Cerebellar nuclear complex (tissue), 1 donor: ENCODE results near the gene FXYD4.
"Not testable (repeated sequence)": the region's sequence is repeated elsewhere in the genome, so short reads cannot be mapped to it uniquely, and the experiment has no call there.

Experiments
- DNase-seq, 2 experiments: peaks; one replicate each; lab custom pipeline; 2025; lab: John Stamatoyannopoulos, UW

Gene FXYD4, protein sequence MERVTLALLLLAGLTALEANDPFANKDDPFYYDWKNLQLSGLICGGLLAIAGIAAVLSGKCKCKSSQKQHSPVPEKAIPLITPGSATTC

GRCh38 chr10:43371418-43371817, at the start of gene FXYD4:
Gene FXYD4, plus strand, starts transcription at chr10:43371636. Its CDS starts 2,111 bp downstream, at chr10:43373747.
- DNase-seq: no peak

- no peak for DNase-seq
Measured at GRCh38 chr10:43322331-43322730, 49.1 kb upstream of the FXYD4 start.

DNA sequence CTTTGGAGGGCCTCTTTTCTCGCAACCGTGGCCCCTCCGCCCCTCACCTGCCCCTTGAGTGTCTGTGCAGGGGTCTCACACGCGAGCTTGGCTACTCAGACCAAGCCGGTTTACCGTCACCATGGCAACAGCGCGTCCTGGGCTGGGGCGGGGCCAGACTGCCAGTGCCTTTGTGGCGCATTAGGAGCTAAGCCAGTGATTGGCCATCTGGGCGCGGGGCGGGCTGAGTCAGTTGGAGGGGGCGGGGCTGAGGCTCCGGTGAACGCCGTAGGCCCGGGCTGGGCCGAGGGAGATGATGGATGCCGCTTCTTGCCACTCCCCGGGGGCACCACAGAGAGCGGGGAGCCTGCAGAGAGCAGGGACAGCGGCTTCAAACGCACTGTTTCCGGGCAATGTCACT, 48.7 kb upstream of the FXYD4 start:
- DNase-seq: peak; percentile 63 to 70

DNA sequence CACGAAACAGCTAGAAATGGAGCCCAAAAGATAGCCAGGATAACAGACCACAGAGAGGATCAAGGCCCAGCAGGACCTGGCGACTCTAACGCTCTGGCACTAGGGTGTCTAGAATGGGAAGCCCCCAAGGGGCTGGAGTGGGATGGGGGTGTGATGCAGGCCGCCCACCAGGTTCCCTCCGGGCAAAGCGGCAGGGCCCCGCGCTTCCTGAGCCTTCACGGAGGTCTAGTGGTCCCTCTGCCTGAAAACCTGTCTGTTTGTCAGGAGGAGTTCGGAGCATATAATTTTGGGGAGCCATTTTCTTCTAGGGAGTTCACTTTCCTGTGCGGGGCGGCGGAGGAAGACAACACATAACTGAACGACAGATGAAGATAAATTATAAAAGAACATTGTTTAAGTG, 48.2 kb upstream of the FXYD4 start:
- no peak for DNase-seq

- no peak for DNase-seq
Measured at GRCh38 chr10:43324876-43325275, 46.6 kb upstream of the FXYD4 start.

GRCh38 chr10:43327171-43327570, 44.3 kb upstream of the FXYD4 start:
- DNase-seq: no peak

GRCh38 chr10:43327986-43328385, 43.5 kb upstream of the FXYD4 start:
- no peak for DNase-seq

DNA sequence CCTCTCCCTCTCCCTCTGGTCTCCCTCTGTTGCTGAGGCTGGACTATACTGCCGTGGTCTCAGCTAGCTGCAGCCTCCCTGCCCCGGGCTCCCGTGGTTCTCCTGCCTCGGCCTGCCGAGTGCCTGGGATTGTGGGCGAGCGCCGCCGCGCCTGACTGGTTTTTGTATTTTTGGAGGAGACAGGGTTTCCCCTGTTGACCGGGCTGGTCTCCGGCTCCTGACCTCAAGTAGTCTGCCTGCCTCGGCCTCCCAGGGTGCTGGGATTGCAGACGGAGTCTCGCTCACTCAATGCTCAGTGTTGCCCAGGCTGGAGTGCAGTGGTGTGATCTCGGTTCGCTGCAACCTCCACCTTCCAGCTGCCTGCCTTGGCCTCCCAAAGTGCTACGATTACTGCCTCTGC, 42.6 kb upstream of the FXYD4 start:
- DNase-seq: not testable (repeated sequence)

- DNase-seq: not testable (repeated sequence)
Measured at GRCh38 chr10:43329246-43329885, 42.1 kb upstream of the FXYD4 start.

- not testable (repeated sequence) for DNase-seq
Measured at GRCh38 chr10:43330049-43330823, 41.2 kb upstream of the FXYD4 start.

GRCh38 chr10:43330824-43331127, 40.7 kb upstream of the FXYD4 start:
- not testable (repeated sequence) for DNase-seq

GRCh38 chr10:43333653-43334052, 37.8 kb upstream of the FXYD4 start:
- no peak for DNase-seq

- DNase-seq: no peak
Measured at GRCh38 chr10:43336061-43336460, 35.4 kb upstream of the FXYD4 start.

DNA sequence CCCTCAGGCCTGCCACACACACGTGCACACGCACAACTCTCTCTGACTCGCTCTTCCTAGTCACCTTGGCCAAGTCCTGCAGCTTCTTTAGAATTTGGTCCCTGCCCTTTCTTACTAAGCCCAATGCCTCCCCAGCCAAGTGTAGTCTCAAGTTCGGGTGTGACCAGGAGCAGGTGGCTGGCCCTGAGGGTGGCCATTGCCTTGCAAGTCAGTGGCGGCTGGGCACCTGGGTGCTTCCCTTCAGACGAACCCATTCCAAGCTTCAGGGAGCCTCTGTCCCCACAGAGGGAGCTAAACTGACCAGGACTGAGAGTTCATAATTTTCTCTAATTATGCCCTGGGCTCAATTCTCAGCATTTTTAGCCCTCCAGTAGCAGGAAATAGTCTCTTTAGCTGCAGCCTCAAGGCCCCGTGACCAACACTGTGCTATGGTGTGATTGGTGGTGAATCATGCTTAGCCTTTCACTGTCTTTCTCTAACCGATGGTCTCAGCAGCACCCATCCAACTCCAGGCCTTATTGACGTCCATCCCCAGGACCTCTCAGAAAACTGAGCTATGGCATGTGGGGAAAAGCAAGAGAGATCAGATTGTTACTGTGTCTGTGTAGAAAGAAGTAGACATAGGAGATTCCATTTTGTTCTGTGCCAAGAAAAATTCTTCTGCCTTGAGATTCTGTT, 34.7 kb upstream of the FXYD4 start:
- DNase-seq: no peak

- not testable (repeated sequence) for DNase-seq
Measured at GRCh38 chr10:43337536-43337935, 33.9 kb upstream of the FXYD4 start.

DNA sequence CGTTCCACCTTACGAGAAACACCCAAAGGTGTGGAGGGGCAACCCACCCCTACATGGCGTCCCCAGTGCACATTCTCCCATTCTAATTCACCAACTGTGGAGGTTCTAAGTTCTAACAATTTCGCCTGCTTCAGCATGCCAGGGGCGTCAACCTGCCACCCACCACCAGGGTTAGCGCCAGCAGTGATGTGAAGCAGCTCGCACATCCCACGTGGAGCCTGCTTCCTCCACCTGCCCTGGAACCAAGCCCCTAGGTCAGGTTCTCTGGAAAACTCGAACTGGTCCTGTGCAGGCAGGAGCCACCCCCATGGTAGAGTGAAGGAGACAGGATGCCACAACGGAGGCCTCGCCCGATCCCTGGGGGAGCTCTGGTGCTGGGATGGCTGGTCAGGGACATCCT, 33.3 kb upstream of the FXYD4 start:
- DNase-seq: no peak

DNA sequence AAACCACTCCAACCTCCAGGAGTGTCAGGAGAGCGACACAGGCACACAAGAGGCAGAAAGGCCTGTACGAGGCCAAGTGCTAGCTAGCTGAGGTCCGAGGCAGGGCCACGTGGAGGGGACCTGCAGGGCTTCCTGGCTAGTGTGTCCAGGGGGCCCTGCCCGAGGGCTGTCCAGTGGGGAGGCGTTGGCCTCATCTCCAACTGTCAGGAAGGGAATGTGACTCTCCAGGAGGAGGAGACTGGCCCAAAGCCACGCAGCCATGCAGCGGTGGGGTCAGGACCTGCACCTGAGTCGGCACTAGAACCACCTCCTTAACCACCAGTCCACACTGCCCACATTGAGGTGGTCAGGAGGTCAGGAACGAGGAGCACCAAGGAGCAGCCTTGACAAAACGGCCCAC, 32.3 kb upstream of the FXYD4 start:
- no peak for DNase-seq

GRCh38 chr10:43340101-43340500, 31.3 kb upstream of the FXYD4 start:
- no peak for DNase-seq

- DNase-seq: no peak
Measured at GRCh38 chr10:43340619-43341018, 30.8 kb upstream of the FXYD4 start.

- no peak for DNase-seq
Measured at GRCh38 chr10:43341450-43341849, 30.0 kb upstream of the FXYD4 start.

DNA sequence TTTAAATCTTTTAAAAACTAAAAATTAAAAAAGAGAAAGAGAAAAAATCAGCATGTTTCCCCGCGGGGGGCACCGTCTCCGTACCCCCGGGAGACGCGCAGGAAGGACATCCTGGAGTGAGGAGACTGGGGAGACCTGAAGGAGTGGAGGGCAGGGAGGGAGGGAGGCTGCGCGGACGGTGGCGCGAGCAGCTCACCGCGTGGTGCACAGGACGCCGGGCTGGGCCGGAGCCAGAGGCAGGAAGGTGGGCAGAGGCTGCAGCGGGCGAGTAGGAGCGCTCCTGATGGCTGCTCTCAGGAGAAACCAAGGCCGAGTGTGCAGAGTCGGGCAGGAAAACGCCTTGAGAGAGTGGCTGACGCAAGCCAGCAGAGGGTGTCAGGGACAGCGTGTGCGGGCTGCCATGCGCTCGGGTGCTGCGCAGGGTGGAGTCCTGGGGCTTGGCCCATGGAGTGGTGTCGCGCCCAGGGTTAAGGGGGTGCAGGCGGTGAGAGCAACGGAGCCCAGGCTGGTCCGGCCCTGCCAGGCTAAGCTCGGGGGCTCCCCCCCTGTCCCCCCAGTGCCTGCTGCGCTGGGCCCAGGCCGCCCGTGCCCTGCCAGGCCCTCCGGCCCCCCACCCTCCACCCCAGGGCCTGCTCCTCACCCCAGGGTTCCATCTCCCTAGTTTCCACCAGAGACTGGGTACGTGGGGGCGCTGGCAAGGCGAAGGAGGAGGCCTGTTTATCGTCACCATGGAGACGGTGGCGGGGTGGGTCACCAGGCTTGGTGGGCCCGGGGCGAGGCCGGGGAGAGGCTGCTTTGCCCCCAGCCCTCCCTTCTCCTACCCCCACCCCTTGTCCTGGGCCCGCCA, 28.9 kb upstream of the FXYD4 start:
- DNase-seq: no peak

DNA sequence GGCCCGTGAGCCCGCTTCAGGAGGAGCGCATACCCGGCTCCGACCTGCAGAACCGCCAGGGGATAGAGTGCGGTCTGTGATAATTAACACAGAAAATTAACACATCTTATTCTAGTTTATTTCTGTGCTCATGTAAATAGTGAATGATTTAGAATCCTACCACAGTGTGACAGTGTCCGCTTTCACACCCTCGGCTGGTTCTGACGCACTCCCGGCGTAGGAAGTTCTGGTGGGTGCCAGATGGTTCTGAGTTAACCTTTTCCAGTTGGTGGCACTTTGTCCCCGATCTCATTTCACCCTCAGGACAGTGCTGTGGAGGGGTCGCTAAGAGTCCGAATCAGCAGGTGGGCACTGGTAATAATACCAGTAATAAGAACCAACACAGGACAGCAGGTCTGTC, 28.3 kb upstream of the FXYD4 start:
- no peak for DNase-seq
